Ishikawa (cell line): Measurements from ENCODE around the gene LRP8.

Experiments
- CREB1 ChIP-seq: IDR thresholded peaks from 2 replicates; pipeline ENCODE4 v1.6.1; 2012; ENCODE audit warnings: low read depth
- RAD21 ChIP-seq: IDR thresholded peaks from 2 replicates; pipeline ENCODE4 v1.6.1; 2012; ENCODE audit warnings: low read depth
- TAF1 ChIP-seq: IDR thresholded peaks from 2 replicates; pipeline ENCODE4 v1.6.1; 2012; ENCODE audit warnings: low read depth, mild to moderate bottlenecking
- TEAD4 ChIP-seq: IDR thresholded peaks from 2 replicates; pipeline ENCODE4 v1.6.1; 2012
- YY1 ChIP-seq: IDR thresholded peaks from 2 replicates; pipeline ENCODE4 v1.6.1; 2012; ENCODE audit warnings: low read depth
- TF ChIP-seq, protein P1 (sequence below): IDR thresholded peaks from 2 replicates; pipeline ENCODE4 v1.6.1; 2012; ENCODE audit warnings: low read depth, mild to moderate bottlenecking
- TF ChIP-seq, protein P2 (sequence below): IDR thresholded peaks from 2 replicates; pipeline ENCODE4 v1.6.1; 2012

DNA sequence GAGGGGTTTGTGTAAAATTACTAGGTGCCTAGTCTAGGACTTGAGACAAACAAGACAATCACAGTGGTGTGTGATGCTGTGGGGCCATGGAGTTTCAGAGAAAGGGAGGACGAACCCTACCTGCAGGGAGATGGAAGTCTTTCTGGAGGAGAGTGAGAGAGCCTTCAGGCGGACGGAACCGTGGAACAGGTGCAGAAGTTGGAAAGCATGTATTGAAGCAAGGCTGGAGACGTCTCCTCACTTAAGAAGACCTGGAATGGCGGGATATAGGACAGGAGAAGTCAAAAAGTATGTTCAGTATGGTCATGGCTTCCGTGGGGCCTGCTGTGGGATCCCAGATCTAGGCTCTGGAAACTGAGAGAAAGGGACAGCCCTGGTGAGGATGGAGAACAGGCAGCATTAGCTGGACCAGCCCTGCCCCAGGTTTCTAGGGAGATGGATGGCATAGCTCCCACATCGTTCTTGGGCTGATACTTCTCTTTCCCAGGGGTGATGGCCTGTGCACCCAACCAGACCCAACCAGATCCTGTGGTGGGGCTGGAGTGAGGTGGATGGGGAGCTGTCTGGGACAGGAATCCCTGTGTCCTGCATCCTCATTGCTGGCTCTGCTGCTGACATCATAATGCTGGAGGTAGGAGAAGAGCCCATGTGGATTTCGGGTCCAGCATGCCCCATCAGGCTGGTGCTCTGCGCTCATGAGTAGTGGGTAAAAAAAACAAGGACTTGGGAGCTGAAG is 15.0 kb upstream of the LRP8 start:
- TF ChIP-seq YY1 (no peak), CREB1 (no peak), RAD21 (no peak), TAF1 (no peak), TEAD4 (no peak)
- TF ChIP-seq, protein P1, sequence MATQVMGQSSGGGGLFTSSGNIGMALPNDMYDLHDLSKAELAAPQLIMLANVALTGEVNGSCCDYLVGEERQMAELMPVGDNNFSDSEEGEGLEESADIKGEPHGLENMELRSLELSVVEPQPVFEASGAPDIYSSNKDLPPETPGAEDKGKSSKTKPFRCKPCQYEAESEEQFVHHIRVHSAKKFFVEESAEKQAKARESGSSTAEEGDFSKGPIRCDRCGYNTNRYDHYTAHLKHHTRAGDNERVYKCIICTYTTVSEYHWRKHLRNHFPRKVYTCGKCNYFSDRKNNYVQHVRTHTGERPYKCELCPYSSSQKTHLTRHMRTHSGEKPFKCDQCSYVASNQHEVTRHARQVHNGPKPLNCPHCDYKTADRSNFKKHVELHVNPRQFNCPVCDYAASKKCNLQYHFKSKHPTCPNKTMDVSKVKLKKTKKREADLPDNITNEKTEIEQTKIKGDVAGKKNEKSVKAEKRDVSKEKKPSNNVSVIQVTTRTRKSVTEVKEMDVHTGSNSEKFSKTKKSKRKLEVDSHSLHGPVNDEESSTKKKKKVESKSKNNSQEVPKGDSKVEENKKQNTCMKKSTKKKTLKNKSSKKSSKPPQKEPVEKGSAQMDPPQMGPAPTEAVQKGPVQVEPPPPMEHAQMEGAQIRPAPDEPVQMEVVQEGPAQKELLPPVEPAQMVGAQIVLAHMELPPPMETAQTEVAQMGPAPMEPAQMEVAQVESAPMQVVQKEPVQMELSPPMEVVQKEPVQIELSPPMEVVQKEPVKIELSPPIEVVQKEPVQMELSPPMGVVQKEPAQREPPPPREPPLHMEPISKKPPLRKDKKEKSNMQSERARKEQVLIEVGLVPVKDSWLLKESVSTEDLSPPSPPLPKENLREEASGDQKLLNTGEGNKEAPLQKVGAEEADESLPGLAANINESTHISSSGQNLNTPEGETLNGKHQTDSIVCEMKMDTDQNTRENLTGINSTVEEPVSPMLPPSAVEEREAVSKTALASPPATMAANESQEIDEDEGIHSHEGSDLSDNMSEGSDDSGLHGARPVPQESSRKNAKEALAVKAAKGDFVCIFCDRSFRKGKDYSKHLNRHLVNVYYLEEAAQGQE: no peak
- TF ChIP-seq, protein P2, sequence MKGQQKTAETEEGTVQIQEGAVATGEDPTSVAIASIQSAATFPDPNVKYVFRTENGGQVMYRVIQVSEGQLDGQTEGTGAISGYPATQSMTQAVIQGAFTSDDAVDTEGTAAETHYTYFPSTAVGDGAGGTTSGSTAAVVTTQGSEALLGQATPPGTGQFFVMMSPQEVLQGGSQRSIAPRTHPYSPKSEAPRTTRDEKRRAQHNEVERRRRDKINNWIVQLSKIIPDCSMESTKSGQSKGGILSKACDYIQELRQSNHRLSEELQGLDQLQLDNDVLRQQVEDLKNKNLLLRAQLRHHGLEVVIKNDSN: no peak
